ENCODE results near the gene AMT.

GRCh38 chr3:49410066-49410845 lies 12.0 kb downstream of the AMT start:
- TF ChIP-seq CTCF (IDR thresholded peaks at IDR 0.05) (no peak), POLR2A (IDR thresholded peaks at IDR 0.05) (no peak)
